Mesendoderm (in vitro differentiated cells): Measurements from ENCODE around the gene MACROD2.

Experiments used
- DNase-seq: peaks from one replicate; pipeline ENCODE4 v3.0.0; 2013
- H2AK5ac ChIP-seq: 2 replicates; pipeline ENCODE4 v1.6.1; 2013; ENCODE audit warnings: low read length, inconsistent platforms
- H2BK120ac ChIP-seq: 2 replicates; pipeline ENCODE4 v1.6.1; 2013; ENCODE audit warnings: low read depth, mild to moderate bottlenecking, low read length, moderate library complexity, mixed read lengths
- H2BK15ac ChIP-seq: replicated peaks from 2 replicates; pipeline ENCODE4 v1.6.1; 2013; ENCODE audit warnings: low read depth, mild to moderate bottlenecking, moderate library complexity
- H2BK5ac ChIP-seq: 2 replicates; pipeline ENCODE4 v1.6.1; 2013; ENCODE audit warnings: low read length, inconsistent platforms
- H3K18ac ChIP-seq: 2 replicates; pipeline ENCODE4 v1.6.1; 2013; ENCODE audit warnings: mild to moderate bottlenecking, low read length, mixed read lengths
- H3K23ac ChIP-seq: one replicate; pipeline ENCODE4 v1.6.1; 2013; ENCODE audit warnings: low read length
- H3K27ac ChIP-seq: 2 replicates; pipeline ENCODE4 v1.5.1; 2013; ENCODE audit warnings: low read depth, mild to moderate bottlenecking, inconsistent platforms, low read length, moderate library complexity
- H3K27me3 ChIP-seq: 2 replicates; pipeline ENCODE4 v1.6.1; 2013; ENCODE audit warnings: low read length, control low read depth, mild to moderate bottlenecking, inconsistent platforms; ENCODE audit not compliant: insufficient read depth, poor library complexity
- H3K36me3 ChIP-seq: 2 replicates; pipeline ENCODE4 v1.6.1; 2013; ENCODE audit warnings: low read length, inconsistent platforms; ENCODE audit not compliant: control insufficient read depth, insufficient read depth
- H3K4ac ChIP-seq: one replicate; pipeline ENCODE4 v1.6.1; 2013; ENCODE audit warnings: low read depth, mild to moderate bottlenecking, low read length, moderate library complexity
- H3K4me1 ChIP-seq: 2 replicates; pipeline ENCODE4 v1.6.1; 2013; ENCODE audit warnings: low read depth, low read length, inconsistent platforms; ENCODE audit not compliant: control insufficient read depth
- H3K4me2 ChIP-seq: 2 replicates; pipeline ENCODE4 v1.6.1; 2013; ENCODE audit warnings: low read length
- H3K4me3 ChIP-seq: 2 replicates; pipeline ENCODE4 v1.5.1; 2013; ENCODE audit warnings: mild to moderate bottlenecking, low read length
- H3K56ac ChIP-seq: one replicate; pipeline ENCODE4 v1.6.1; 2013; ENCODE audit warnings: low read length
- H3K79me1 ChIP-seq: 2 replicates; pipeline ENCODE4 v1.6.1; 2013; ENCODE audit warnings: low read length, inconsistent platforms
- H3K79me2 ChIP-seq: 2 replicates; pipeline ENCODE4 v1.6.1; 2013; ENCODE audit warnings: mild to moderate bottlenecking, low read length; ENCODE audit not compliant: control insufficient read depth, insufficient read depth
- H3K9ac ChIP-seq: 2 replicates; pipeline ENCODE4 v1.6.1; 2013; ENCODE audit warnings: low read length, inconsistent platforms
- H4K5ac ChIP-seq: one replicate; pipeline ENCODE4 v1.6.1; 2013; ENCODE audit warnings: low read length
- H4K8ac ChIP-seq: one replicate; pipeline ENCODE4 v1.6.1; 2013; ENCODE audit warnings: low read depth, mild to moderate bottlenecking, control low read depth, low read length, moderate library complexity
- WGBS: extraction: QIAGEN DNeasy Blood & Tissue Kit; methylation state at CpG from one replicate; pipeline ENCODE4 v1.1.7; 2013; ENCODE audit warnings: low lambda C conversion rate, missing lambda C conversion rate; ENCODE audit not compliant: insufficient coverage; ENCODE audit errors: extremely low coverage; 5-methylcytosine and 5-hydroxymethylcytosine counted together

Gene MACROD2

GRCh38 chr20:14062786-14063185 lies 67.5 kb downstream of the MACROD2 start:
- H2BK15ac ChIP-seq: no peak overlapping the region
- no peak for DNase-seq

GRCh38 chr20:14064333-14064732 lies 69.0 kb downstream of the MACROD2 start:
- no peak overlapping the region for H2BK15ac ChIP-seq
- no peak overlapping the region for H3K27ac ChIP-seq

More at GRCh38 chr20:14062786-14063185, 67.5 kb downstream of the MACROD2 start:
- no peak overlapping the region for H3K56ac ChIP-seq
- H2BK120ac ChIP-seq: no peak overlapping the region
- H3K4ac ChIP-seq: no peak overlapping the region
- WGBS: no CpG with 5 or more reads among the region's 1 CpG
- H2BK5ac ChIP-seq: no peak overlapping the region
- H3K4me1 ChIP-seq: no peaks in the 10 kb centered on the region
- no peak overlapping the region for H3K4me3 ChIP-seq
- no peak overlapping the region for H2AK5ac ChIP-seq
- no peaks in the 10 kb centered on the region for H3K79me1 ChIP-seq
- no peaks in the 10 kb centered on the region for H3K36me3 ChIP-seq
- H3K9ac ChIP-seq: no peak overlapping the region
- H3K4me2 ChIP-seq: no peak overlapping the region
- H3K27me3 ChIP-seq: no peaks in the 10 kb centered on the region
- no peak overlapping the region for H3K18ac ChIP-seq
- H4K8ac ChIP-seq: no peak overlapping the region
- no peaks in the 10 kb centered on the region for H3K79me2 ChIP-seq
- H3K27ac ChIP-seq: no peak overlapping the region
- no peak overlapping the region for H4K5ac ChIP-seq
- H3K23ac ChIP-seq: no peak overlapping the region

GRCh38 chr20:14064921-14065320 lies 69.6 kb downstream of the MACROD2 start:
- H2BK5ac ChIP-seq: no peak overlapping the region
- H3K79me2 ChIP-seq: no peaks in the 10 kb centered on the region
- H3K79me1 ChIP-seq: no peaks in the 10 kb centered on the region
- no peak overlapping the region for H3K27ac ChIP-seq
- H3K27me3 ChIP-seq: no peaks in the 10 kb centered on the region
- no peak overlapping the region for H3K4me3 ChIP-seq
- H2AK5ac ChIP-seq: no peak overlapping the region
- no peaks in the 10 kb centered on the region for H3K4me1 ChIP-seq
- no peak overlapping the region for H3K4me2 ChIP-seq
- DNase-seq: no peak
- no peak overlapping the region for H2BK120ac ChIP-seq
- H2BK15ac ChIP-seq: no peak overlapping the region
- H3K56ac ChIP-seq: no peak overlapping the region
- no peaks in the 10 kb centered on the region for H3K36me3 ChIP-seq
- no peak overlapping the region for H4K8ac ChIP-seq
- H3K4ac ChIP-seq: no peak overlapping the region
- no peak overlapping the region for H3K23ac ChIP-seq
- H4K5ac ChIP-seq: no peak overlapping the region
- WGBS: no CpG with 5 or more reads among the region's 5 CpGs
- no peak overlapping the region for H3K18ac ChIP-seq
- no peak overlapping the region for H3K9ac ChIP-seq

More at GRCh38 chr20:14064333-14064732, 69.0 kb downstream of the MACROD2 start:
- Histone ChIP-seq H3K79me2 (no peaks in the 10 kb centered on the region), H3K18ac (no peak overlapping the region), H3K4me2 (no peak overlapping the region), H3K4ac (no peak overlapping the region), H4K5ac (no peak overlapping the region), H2BK5ac (no peak overlapping the region), H3K23ac (no peak overlapping the region), H3K79me1 (no peaks in the 10 kb centered on the region), H3K56ac (no peak overlapping the region), H4K8ac (no peak overlapping the region), H3K4me1 (no peaks in the 10 kb centered on the region), H3K4me3 (no peak overlapping the region), H2BK120ac (no peak overlapping the region), H3K9ac (no peak overlapping the region), H3K27me3 (no peaks in the 10 kb centered on the region), H3K36me3 (no peaks in the 10 kb centered on the region), H2AK5ac (no peak overlapping the region)
- WGBS: no CpG with 5 or more reads among the region's 3 CpGs
- no peak for DNase-seq

- Histone ChIP-seq H3K56ac (no peak overlapping the region), H2AK5ac (no peak overlapping the region), H3K27ac (no peak overlapping the region)
Measured at GRCh38 chr20:14065774-14066173, 70.5 kb downstream of the MACROD2 start.

GRCh38 chr20:14067603-14068002 lies 72.3 kb downstream of the MACROD2 start:
- Histone ChIP-seq H3K27ac (no peak overlapping the region), H3K36me3 (no peaks in the 10 kb centered on the region), H3K4ac (no peak overlapping the region), H3K18ac (no peak overlapping the region), H3K79me2 (no peaks in the 10 kb centered on the region), H3K27me3 (no peaks in the 10 kb centered on the region), H4K5ac (no peak overlapping the region), H3K4me3 (no peak overlapping the region), H3K23ac (no peak overlapping the region), H2BK15ac (no peak overlapping the region), H4K8ac (no peak overlapping the region), H3K4me1 (no peaks in the 10 kb centered on the region), H2AK5ac (no peak overlapping the region), H3K79me1 (no peaks in the 10 kb centered on the region), H3K4me2 (no peak overlapping the region), H3K56ac (no peak overlapping the region), H3K9ac (no peak overlapping the region), H2BK5ac (no peak overlapping the region), H2BK120ac (no peak overlapping the region)
- no peak for DNase-seq

More at GRCh38 chr20:14065774-14066173, 70.5 kb downstream of the MACROD2 start:
- H3K18ac ChIP-seq: no peak overlapping the region
- no peak overlapping the region for H3K4me2 ChIP-seq
- no peak overlapping the region for H3K23ac ChIP-seq
- H3K4me3 ChIP-seq: no peak overlapping the region
- H4K5ac ChIP-seq: no peak overlapping the region
- H3K79me2 ChIP-seq: no peaks in the 10 kb centered on the region
- no peak overlapping the region for H4K8ac ChIP-seq
- no CpG with 5 or more reads among the region's 3 CpGs for WGBS
- H3K79me1 ChIP-seq: no peaks in the 10 kb centered on the region
- no peak overlapping the region for H2BK120ac ChIP-seq
- no peaks in the 10 kb centered on the region for H3K36me3 ChIP-seq
- DNase-seq: no peak
- no peaks in the 10 kb centered on the region for H3K4me1 ChIP-seq
- no peak overlapping the region for H3K4ac ChIP-seq
- H2BK15ac ChIP-seq: no peak overlapping the region
- H3K9ac ChIP-seq: no peak overlapping the region
- no peak overlapping the region for H2BK5ac ChIP-seq
- H3K27me3 ChIP-seq: no peaks in the 10 kb centered on the region

GRCh38 chr20:14069796-14070195 lies 74.5 kb downstream of the MACROD2 start:
- DNase-seq: peak; percentile 6
- Histone ChIP-seq H3K9ac (no peak overlapping the region), H3K4me1 (no peaks in the 10 kb centered on the region), H3K4me2 (no peak overlapping the region), H4K5ac (no peak overlapping the region), H3K79me1 (no peaks in the 10 kb centered on the region), H2BK120ac (no peak overlapping the region), H3K23ac (no peak overlapping the region), H3K27me3 (no peaks in the 10 kb centered on the region), H3K4ac (no peak overlapping the region), H3K27ac (no peak overlapping the region), H4K8ac (no peak overlapping the region), H3K36me3 (no peaks in the 10 kb centered on the region), H3K56ac (no peak overlapping the region), H2AK5ac (no peak overlapping the region), H3K4me3 (no peak overlapping the region), H3K18ac (no peak overlapping the region), H3K79me2 (no peaks in the 10 kb centered on the region), H2BK5ac (no peak overlapping the region), H2BK15ac (no peak overlapping the region)
- no CpG with 5 or more reads among the region's 5 CpGs for WGBS
